ENCODE data around the gene CYTL1. TPM values are rescaled to one million over a fixed set of nuclear protein-coding genes. Genes with fewer than 3 reads are reported as not detected.
"Not testable (repeated sequence)": the region's sequence is repeated elsewhere in the genome, so short reads cannot be mapped to it uniquely, and the experiment has no call there.

CYTL1 gene
- total RNA-seq, 2 experiments from 2014 or later = not detected

DNA sequence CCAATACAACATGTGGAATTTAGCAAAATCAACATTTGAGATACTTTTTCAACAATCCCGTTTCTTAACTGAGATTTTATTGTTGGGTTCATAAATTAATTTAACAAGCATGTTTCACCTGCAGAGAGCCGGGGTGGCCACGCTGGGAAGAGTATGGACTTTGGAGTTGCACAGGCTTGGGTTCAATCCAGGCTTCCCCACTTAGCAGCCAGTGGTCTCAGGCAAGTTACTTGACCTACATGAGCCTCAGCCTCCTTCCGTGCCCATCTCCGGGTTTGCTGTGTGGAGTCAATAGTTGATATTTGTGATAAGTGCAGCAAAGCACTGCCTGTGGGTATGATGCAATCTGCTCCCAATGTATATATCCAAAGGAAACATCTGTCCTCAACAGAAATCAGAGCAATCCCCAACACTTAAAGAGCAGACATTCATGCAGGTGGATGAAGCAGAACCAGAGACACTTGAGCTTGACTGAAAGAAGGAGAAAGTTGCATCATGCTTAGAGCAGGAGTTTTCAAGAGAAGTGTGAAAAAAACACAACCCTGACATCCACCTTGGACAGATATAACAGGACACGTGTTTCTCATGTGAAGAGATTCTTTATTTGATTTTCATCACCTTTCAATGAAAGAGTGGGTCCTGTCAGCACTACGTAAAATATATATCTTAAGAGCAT lies 5.1 kb downstream of the CYTL1 start:
- POLR2A ChIA-PET = no interaction called here
- intact Hi-C loops (cut with micrococcal nuclease) = no loop called here
- TF ChIP-seq, protein P1, sequence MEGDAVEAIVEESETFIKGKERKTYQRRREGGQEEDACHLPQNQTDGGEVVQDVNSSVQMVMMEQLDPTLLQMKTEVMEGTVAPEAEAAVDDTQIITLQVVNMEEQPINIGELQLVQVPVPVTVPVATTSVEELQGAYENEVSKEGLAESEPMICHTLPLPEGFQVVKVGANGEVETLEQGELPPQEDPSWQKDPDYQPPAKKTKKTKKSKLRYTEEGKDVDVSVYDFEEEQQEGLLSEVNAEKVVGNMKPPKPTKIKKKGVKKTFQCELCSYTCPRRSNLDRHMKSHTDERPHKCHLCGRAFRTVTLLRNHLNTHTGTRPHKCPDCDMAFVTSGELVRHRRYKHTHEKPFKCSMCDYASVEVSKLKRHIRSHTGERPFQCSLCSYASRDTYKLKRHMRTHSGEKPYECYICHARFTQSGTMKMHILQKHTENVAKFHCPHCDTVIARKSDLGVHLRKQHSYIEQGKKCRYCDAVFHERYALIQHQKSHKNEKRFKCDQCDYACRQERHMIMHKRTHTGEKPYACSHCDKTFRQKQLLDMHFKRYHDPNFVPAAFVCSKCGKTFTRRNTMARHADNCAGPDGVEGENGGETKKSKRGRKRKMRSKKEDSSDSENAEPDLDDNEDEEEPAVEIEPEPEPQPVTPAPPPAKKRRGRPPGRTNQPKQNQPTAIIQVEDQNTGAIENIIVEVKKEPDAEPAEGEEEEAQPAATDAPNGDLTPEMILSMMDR (IDR thresholded peaks at IDR 0.05) = no peak
- H3K4me1 Mint-ChIP-seq (ENCODE audit: low read depth) = peaks cover 4% of the 10 kb centered on the region
- no peaks in the 10 kb centered on the region for H3K36me3 Mint-ChIP-seq (ENCODE audit: low read depth)
- peaks cover 19% of the 10 kb centered on the region for H3K27me3 Mint-ChIP-seq
- H3K27ac Mint-ChIP-seq = no peak overlapping the region
- DNase-seq (no peak), ATAC-seq (no peak)
- no peaks in the 10 kb centered on the region for H3K9me3 Mint-ChIP-seq
- H3K4me3 Mint-ChIP-seq = no peak overlapping the region
- CTCF ChIA-PET = no interaction called here

DNA sequence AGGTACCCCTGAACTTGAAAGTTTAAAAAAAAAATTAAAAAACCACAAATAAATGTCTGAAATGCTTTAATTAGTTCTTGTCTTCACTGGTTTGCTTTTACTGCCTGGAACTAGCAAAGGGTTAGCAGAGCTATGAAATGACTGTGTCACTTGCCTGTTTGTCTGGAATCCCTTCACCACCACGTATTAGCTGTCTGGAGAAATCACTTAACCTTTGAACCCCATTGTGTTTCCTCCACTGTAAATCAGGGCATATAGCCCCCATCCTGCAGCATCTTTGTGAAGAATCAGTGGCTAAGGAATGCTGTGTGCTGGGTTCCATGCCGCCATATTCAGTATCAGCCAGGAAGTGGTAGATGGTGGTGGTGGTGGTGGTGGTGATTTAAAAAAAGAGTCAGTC lies 6.3 kb downstream of the CYTL1 start:
- H3K4me3 Mint-ChIP-seq = no peak overlapping the region
- no peak overlapping the region for H3K27ac Mint-ChIP-seq
- no peaks in the 10 kb centered on the region for H3K9me3 Mint-ChIP-seq
- intact Hi-C loops (cut with micrococcal nuclease) = no loop called here
- DNase-seq (no peak), ATAC-seq (no peak)
- CTCF ChIA-PET = no interaction called here
- TF ChIP-seq, protein P1 (IDR thresholded peaks at IDR 0.05) = no peak
- POLR2A ChIA-PET = no interaction called here
- peaks cover 21% of the 10 kb centered on the region for H3K27me3 Mint-ChIP-seq
- H3K36me3 Mint-ChIP-seq (ENCODE audit: low read depth) = no peaks in the 10 kb centered on the region
- H3K4me1 Mint-ChIP-seq (ENCODE audit: low read depth) = no peaks in the 10 kb centered on the region

DNA sequence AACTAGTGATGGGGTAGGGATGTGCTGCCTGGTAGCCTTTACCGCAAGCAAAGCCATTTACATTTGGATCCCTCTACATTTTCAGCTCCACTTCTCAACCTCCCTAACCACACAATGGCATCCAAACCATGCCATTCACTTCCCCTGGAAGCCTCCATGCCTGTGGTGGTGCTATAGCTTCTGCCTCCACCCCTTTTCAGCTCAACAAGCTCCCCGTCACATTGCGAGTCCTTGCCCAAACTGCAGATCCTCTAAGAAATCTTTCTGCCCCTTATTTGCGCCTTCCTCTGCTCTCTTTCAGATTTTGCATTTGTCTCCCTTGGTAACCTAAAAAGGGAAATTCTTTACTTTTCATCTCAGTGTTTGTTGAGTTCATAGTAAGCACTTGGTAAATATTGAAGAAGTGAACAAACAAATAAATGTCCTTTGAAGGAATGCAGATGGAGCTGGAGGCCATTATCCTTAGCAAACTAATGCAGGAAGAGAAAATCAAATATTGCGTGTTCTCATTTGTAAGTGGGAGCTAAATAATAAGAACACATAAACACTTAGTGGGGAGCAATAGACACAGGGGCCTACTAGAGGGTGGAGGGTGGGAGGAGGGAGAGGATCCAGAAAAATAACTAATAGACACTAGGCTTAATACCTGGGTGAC lies 6.9 kb downstream of the CYTL1 start:
- Mint-ChIP-seq H3K4me3 (no peak overlapping the region), H3K9me3 (no peaks in the 10 kb centered on the region), H3K4me1 (ENCODE audit: low read depth) (no peaks in the 10 kb centered on the region), H3K36me3 (ENCODE audit: low read depth) (no peaks in the 10 kb centered on the region), H3K27me3 (peaks cover 19% of the 10 kb centered on the region), H3K27ac (no peak overlapping the region)
- TF ChIP-seq, protein P1 (IDR thresholded peaks at IDR 0.05) = no peak
- ATAC-seq (no peak), DNase-seq (no peak)
- intact Hi-C loops (cut with micrococcal nuclease) = no loop called here
- CTCF ChIA-PET = no interaction called here
- POLR2A ChIA-PET = no interaction called here

DNA sequence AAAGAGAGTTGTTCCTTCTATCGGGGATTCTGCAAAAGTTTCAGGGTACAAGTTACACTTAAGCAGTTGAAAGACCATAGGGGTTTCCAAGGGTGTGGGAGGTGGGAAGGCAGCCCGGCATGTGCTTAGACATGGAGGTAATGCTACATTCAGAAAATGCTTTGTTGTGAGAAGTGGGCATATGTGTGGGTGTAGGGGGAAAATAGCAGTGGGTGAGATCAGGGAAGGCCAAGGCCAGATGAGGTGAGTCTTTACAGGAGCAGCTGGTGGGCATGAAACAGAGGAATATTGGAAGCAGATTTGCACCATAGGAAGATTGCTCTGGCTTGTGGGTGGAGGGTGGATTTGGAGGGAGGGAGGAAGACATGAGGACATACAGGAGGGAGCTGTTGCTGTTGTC lies 8.3 kb downstream of the CYTL1 start:
- H3K4me3 Mint-ChIP-seq = no peak overlapping the region
- H3K9me3 Mint-ChIP-seq = no peaks in the 10 kb centered on the region
- H3K36me3 Mint-ChIP-seq (ENCODE audit: low read depth) = no peaks in the 10 kb centered on the region
- ChIA-PET CTCF (interaction anchor here (0.9 kb wide), 1 partner anchor 15 kb away, joined by 3 read pairs; no protein-coding TSS in a partner anchor), POLR2A (interaction anchor here (0.6 kb wide), 1 partner anchor 622 kb away, joined by 3 read pairs; no protein-coding TSS in a partner anchor)
- no peak for ATAC-seq
- peaks cover 19% of the 10 kb centered on the region for H3K27me3 Mint-ChIP-seq
- DNase-seq = no peak
- intact Hi-C loops (cut with micrococcal nuclease) = no loop called here
- TF ChIP-seq, protein P1 (IDR thresholded peaks at IDR 0.05) = no peak
- H3K27ac Mint-ChIP-seq = no peak overlapping the region
- H3K4me1 Mint-ChIP-seq (ENCODE audit: low read depth) = no peaks in the 10 kb centered on the region

DNA sequence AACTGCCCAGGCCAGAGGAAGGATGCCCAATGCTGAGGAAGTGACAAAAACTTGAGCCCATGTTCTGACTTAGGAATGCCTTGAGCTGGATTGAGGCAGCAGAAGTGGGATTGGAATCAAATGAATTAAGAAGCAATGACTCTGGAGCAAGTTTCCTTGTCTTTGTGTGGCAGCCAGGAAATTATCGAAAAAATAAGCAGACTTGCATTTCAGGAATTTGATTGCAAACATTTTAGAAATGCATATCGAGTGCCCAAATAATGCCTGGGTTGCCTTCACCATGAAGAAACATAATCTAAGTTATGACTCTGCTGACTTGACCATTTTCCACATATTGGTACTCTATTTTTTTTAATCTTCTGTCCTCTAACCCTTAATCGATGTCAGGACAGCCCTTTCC lies 9.5 kb downstream of the CYTL1 start:
- no peaks in the 10 kb centered on the region for H3K4me1 Mint-ChIP-seq (ENCODE audit: low read depth)
- ChIA-PET CTCF (no interaction called here), POLR2A (no interaction called here)
- peaks cover 21% of the 10 kb centered on the region for H3K27me3 Mint-ChIP-seq
- TF ChIP-seq, protein P1 (IDR thresholded peaks at IDR 0.05) = no peak
- intact Hi-C loops (cut with micrococcal nuclease) = no loop called here
- H3K9me3 Mint-ChIP-seq = no peaks in the 10 kb centered on the region
- DNase-seq (no peak), ATAC-seq (no peak)
- H3K27ac Mint-ChIP-seq = no peak overlapping the region
- H3K4me3 Mint-ChIP-seq = no peak overlapping the region
- H3K36me3 Mint-ChIP-seq (ENCODE audit: low read depth) = no peaks in the 10 kb centered on the region

DNA sequence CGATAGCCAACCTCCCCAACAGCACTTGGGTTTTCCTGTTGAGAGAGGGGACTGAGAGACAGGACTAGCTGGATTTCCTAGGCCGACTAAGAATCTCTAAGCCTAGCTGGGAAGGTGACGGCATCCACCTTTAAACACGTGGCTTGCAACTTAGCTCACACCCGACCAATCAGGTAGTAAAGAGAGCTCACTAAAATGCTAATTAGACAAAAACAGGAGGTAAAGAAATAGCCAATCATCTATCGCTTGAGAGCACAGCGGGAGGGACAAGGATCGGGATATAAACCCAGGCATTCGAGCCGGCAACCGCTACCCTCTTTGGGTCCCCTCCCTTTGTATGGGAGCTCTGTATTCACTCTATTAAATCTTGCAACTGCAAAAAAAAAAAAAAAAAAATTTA lies 12.3 kb downstream of the CYTL1 start:
- H3K27ac Mint-ChIP-seq; ATAC-seq; POLR2A ChIA-PET; CTCF ChIA-PET; DNase-seq; H3K4me3 Mint-ChIP-seq; H3K4me1 Mint-ChIP-seq (ENCODE audit: low read depth); H3K9me3 Mint-ChIP-seq; intact Hi-C loops (cut with micrococcal nuclease); H3K36me3 Mint-ChIP-seq (ENCODE audit: low read depth): not testable (repeated sequence)
- H3K27me3 Mint-ChIP-seq = peaks cover 14% of the 10 kb centered on the region
